T-helper 2 cell treated with Interferon-gamma antibody and Interleukin-4, amounts not matched to agents 100 ng/mL and 5 ng/mL, for 36 hours (primary cell): ENCODE data around the gene SPATS1. TPM values are rescaled to one million over a fixed set of nuclear protein-coding genes. Genes with fewer than 3 reads are reported as not detected.
"Not testable (repeated sequence)": the region's sequence is repeated elsewhere in the genome, so short reads cannot be mapped to it uniquely, and the experiment has no call there.

Source experiments
- intact Hi-C: fragments of 100-400 bp; cut with micrococcal nuclease; formaldehyde crosslinking; loops from one replicate; pipeline ENCODE4 v1.15.1; 2023
- total RNA-seq: library from RNA; stranded (reverse); gene quantifications from 2 replicates; pipeline ENCODE4 v1.2.3, GENCODE V29; 2022

Gene SPATS1
- total RNA-seq, 1 donor from 2014 or later = not detected

DNA sequence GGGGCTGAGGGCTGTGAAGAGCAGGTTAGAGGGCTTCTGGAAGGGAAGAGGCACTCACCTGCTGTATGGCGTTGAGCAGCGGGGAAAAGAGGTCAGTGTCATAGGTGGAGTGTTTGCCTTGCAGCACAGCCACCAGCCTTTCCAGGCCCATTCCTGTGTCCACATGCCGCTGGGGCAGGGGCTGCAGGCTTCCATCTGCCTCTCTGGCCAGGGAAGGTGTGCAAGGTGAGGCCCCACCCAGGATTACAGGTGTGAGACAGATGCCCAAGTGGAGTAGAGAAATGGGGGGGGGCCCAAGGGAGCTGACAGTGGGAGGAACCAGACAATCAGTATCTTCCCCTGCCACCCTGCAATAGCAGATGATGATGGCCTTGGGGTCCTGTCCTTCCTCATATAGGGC lies 32.2 kb upstream of the SPATS1 start:
- intact Hi-C loops = loop anchor here (5.0 kb wide), 1 partner anchor 77 kb away; the partner anchor contains the start of gene CDC5L

DNA sequence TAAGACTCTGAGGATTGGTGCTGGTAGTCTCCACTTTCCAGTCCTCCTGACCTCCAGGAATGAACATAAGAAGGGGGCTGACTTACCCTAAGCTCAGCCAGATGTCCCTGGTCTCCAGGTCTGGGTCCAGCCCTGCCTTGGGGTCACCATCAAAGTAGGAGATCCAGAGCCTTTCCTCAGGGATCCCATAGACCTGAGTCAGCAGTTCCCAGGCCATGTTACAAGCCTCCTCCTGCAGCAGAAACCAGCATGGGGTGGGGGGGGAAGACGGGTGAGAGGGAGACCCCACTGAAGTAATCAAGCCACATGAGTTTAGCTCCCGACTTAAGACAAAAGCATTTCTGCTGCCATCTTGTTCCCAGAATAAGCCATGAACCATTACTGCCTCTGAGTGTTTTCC lies 31.1 kb upstream of the SPATS1 start:
- intact Hi-C loops = loop anchor here (5.0 kb wide), 1 partner anchor 76 kb away; the partner anchor contains the start of gene CDC5L

DNA sequence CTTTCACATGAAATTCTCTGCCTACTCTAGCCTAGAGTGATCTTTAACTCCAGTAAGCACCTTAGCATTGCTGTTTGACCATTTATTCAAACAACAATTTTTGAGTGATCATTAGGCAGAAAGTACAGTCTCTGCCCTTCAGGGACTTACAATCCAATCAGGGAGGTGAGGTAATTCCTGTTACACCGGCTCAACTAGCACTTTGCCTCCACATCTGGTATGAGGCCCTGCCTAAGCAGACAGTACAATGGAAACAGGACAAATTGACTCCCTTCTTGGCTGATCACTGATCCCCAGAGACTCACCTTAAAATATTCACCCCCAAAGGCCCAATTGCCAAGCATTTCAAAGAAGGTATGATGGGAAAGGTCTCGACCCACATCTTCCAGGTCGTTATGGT lies 30.7 kb upstream of the SPATS1 start:
- intact Hi-C loops = loop anchor here (2.0 to 5.0 kb wide), 2 partner anchors 43 to 76 kb away; partner anchors contain the start of gene CDC5L

DNA sequence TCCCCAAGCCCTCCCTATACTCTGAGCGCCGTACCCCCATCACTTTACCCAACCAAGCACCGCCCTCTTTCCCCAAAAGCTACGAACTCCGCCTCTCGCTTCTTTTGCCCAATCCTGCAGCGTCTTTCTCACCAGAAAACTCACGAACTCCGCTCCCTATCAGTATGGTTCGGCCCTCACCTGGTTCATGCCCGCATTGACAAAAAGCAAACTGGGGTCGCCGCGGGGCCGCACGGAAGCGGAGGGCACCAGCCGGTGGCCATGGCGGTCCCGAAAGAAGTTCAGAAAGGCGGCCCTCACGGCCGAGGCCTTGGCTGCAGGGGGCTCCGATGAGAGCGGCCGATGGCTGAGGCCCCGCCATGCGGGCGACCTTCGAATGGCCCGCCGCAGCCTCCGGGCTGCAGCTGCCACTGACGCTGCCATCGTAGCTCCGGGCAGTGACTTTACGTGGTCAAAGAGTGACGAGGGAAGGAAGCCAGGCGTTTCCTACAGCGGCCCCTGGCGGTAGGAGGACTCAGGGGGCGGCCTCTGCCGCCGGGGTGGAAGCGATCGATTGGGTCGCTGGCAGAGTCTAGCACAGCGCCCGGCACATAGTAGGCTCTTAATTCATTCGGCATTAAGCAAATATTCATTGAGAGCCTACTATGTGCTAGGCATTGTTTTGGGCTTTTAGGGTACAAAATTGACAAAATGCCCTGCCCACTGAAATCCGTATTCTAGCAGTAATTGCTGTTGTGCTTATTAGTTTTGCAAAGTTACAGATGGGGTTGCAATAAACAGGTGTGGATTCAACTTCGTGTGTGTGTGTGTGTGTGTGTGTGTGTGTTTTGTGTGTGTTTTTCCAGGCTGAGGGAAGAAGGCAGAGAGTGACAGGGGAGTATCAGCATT lies 29.3 kb upstream of the SPATS1 start, which contains the start of gene AARS2:
TSS of gene AARS2 (minus strand) at position 447 of the 888 bp plus-strand sequence. CDS start at position 423, 24 bp downstream.
- intact Hi-C loops = loop anchor here (2.0 to 5.0 kb wide), 2 partner anchors 44 to 74 kb away; partner anchors contain the start of gene CDC5L

DNA sequence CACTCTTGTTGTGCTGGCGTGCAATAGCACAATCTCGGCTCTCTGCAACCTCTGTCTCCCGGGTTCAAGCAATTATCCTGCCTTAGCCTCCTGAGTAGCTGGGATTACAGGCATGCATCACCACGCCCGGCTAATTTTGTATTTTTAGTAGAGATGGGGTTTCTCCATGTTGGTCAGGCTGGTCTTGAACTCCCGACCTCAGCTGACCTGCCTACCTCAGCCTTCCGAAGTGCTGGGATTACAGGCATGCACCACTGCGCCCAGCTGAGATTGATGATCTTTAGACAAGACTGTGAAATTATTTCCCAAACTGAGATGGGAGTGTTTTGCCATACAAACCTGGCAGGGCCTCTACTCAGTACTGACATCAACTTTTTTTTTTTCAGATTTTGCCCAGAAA lies 27.8 kb upstream of the SPATS1 start:
- intact Hi-C loops = loop anchor here (5.0 kb wide), 1 partner anchor 73 kb away; the partner anchor contains the start of gene CDC5L

DNA sequence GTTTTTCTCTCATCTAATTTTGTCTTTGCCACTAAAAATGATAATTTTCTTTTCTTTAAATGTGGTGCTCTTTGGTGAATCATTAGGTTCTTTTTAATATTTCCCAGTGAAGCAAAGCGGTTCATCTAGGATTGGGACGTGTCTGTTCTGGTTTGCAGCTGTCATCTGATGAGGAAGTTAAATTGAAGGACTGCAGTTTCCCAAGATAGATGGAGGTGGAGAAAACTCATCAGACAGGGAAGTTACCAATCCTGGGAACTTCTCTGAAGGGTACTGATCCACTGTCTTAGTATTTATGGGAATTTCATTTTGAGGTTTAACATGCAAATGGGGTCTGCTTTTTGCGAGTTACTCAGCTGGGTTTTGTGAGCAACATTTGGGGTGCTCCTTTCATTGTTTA lies 26.9 kb upstream of the SPATS1 start:
- intact Hi-C loops = no loop called here

DNA sequence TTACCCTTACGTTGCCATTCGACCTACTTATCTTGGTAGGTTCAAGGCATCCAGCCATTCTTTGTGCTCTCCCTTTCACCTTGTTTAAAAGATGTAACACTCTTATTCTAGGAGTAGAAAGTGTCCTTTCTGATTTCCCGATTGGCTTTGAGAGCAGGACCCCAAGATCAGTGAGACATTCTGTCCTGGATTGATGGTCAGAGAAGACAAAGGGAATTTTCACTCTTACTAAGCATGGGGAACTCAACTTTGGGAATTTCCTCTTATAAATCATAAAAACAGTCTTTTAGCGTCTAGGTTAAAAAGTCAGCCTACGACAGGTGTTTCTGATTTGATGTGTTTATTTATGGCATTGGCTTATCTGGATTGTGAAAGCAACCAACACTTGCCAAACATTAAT lies 26.5 kb upstream of the SPATS1 start:
- intact Hi-C loops = no loop called here

DNA sequence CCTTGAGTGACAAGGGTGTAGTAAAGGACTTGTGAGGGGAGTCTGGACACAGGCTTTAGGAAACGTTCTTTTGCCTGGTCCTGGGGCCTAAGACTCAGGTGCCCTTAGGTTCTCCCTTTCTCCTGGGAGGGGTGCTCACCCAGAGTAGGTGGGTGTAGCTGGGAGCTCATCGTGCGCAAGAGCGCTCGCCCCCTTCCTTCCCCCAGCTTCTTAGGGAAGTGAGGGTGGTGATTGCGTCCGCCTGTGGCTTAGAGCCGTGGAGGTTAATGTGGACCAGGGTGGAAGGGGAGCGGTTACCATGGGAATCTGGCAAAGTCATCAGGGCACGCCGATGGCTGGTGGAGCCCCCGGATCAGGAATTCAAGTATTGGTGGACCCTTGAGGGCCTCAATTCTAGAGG lies 26.0 kb upstream of the SPATS1 start:
- intact Hi-C loops = no loop called here

DNA sequence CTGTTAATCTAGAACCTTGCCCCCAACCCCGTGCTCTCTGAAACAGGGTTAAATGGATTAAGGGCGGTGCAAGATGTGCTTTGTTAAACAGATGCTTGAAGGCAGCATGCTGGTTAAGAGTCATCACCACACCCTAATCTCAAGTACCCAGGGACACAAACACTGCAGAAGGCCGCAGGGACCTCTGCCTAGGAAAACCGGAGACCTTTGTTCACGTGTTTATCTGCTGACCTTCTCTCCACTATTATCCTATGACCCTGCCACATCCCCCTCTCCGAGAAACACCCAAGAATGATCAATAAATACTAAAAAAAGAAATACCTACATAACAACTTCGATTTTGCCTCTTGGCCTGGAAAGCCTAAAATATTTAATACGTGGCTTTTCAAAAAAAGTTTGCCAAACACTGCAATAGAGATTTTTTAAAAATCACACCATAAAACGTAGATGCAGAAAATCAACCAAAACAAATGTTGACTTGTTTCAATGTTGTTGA lies 25.3 kb upstream of the SPATS1 start:
- intact Hi-C loops = not testable (repeated sequence)

DNA sequence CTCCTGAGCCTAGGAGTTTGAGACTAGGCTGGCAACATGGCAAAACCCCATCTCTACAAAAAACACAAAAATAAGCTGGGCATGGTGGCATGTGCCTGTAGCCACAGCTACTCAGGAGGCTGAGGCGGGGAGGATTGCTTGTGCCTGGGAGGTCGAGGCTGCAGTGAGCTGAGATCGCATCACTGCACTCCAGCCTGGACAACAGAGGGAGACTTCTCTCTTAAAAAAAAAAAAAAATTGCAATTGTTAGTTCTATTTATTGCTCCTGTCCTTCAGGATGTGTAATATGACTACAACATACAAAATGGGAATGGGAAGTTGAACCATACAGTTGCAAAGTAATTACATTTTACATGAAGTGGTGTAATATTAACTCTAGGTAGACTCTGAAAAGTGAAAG lies 21.2 kb upstream of the SPATS1 start:
- intact Hi-C loops = no loop called here

DNA sequence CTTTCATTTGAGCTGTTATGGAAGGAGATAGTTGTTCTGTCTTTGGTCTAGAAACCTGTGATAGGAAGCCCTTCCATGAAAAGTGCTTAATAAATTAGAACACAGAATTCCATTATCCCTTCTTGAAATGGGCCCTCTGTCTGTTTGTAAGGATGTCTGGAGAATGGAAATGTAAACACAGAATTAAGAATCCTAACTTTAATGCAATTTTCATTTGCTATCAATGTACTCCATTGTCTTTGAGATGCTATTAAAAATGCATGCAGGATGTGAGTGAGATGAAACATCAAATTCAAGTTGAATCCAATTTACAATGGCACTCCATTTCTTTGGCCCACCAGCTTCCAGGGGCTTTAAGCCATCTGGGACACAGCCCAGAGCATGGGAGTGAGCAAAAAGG lies 15.4 kb upstream of the SPATS1 start:
- intact Hi-C loops = no loop called here

DNA sequence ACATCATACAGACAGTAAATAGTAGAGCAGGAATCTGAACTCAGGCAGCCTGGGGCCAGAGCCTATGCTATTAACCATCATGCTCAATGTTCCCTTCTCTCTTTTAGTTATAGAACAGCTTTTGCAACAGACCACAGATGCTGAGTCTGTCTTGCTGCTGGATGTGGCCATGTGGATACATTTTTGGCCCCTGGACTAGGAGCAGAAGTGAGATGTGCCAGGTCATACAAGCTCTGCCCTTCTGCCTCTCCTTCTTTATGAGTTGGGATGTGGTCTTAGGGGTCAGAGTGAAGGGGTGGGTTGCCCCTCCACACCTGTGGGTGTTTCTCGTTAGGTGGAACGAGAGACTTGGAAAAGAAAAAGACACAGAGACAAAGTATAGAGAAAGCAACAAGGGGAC lies 14.7 kb upstream of the SPATS1 start:
- intact Hi-C loops = no loop called here

DNA sequence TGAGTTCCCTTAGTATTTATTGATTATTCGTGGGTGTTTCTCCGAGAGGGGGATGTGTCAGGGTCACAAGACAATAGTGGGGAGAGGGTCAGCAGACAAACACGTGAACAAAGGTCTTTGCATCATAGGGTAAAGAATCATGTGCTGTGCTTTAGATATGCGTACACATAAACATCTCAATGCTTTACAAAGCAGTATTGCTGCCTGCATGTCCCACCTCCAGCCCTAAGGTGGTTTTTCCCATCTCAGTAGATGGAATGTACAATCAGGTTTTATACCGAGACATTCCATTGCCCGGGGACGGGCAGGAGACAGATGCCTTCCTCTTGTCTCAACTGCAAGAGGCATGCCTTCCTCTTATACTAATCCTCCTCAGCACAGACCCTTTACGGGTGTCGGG lies 14.2 kb upstream of the SPATS1 start:
- intact Hi-C loops = not testable (repeated sequence)

DNA sequence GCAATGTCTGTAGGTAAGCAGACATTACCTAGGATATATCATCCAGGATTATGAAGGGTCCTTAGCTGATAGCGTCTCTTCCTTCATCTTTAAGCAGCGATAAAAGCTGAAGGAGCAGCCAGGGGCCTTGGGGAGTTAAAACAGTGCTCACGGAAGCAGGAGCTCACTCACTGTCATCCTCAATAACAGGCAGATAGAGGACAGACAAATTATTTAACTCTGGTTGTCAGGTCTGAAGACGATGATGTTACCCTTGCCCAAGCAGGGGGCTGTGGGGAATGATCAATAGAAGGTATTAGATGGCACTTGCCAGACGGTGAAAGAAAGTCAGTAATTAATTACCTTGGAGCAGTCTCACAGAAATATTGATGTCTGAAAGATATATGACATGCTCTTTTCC lies 12.6 kb upstream of the SPATS1 start:
- intact Hi-C loops = no loop called here

DNA sequence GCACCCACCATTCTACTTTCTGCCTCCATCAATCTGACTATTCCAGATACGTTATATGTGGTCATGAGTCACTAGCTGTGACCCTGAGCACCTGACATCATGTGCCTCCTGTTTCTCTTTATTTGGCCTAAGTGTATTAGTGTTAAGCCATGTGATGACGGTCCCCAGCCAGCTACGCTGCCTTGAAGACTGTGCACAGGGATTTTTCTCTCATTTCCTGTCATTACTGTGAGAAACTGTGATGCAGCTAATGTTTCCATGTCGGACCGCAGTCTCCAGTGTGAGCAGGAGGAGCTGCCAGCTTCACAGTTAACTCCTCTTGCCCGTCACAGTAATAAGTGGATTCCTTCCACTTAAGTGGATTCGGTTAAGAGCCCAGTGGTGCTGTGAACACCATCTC lies 9.9 kb upstream of the SPATS1 start:
- intact Hi-C loops = no loop called here

DNA sequence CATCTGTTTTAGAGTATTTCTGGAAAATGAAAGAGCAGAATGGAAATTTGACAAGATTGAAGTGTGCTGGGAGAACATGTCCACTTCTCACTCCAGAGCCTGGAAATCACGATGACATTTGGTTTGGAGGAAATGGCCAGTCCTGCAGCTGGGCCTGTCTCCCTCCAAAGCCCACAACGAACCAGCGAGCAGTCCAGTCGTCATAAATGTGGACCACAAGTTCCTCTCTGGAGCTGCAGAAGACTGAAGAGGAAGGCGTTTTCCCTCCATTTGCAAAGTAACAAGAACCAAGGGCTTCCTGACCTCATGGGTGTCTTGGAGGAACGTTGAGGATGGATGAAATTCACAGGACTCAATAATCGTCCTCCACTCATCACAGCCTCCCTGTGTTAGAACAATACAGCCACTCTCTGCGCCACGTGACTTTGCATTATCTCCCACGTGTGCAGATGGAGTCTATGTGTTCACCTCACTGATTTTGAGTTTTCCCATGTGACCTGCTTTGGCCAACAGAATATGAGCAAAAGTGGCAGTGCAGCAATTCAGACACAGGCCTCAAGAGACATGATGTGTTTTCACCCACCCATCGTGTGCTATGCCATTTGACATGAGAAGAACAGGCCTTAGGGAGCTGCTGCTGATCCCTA lies 9.1 kb upstream of the SPATS1 start:
- intact Hi-C loops = no loop called here

DNA sequence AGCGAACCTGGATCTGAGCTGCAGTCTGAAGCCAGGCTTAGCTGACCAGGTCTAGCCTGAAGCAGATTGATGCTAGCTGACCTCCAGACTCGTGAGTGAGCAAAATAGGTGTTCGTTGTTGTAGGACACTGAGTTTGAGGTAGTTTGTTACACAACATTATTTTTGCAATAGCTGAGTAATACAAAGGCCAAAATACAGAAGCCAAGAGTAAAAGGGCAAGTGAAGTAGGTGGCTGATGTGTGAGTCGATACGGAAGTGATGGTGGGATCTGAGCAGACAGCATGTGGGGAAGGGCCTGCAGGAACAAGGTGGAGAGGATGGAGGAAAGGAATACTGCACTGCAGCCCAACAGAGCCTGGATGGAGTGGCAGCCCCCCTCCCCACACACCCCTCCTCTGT lies 8.5 kb upstream of the SPATS1 start:
- intact Hi-C loops = no loop called here

DNA sequence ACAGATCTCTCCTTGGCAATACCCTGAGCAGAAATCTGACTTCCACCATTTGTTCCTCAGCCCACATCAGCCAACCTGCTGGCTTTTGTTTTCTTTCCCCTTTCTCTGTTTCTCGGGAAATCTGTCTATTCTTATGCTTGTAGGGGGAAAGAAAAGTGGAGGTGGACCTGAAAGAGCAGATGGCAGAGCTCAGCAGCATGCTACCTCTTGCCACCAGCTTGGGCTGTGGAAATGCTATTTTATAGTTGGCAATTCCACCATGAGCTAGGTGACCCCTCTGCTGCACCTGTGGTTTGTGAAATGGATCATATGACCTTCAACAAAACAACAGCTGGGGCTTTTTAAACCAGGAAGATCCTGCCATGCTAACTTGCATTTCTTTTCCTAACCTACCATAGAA lies 6.8 kb upstream of the SPATS1 start:
- intact Hi-C loops = loop anchor here (5.0 kb wide), 1 partner anchor 238 kb away; no protein-coding TSS in a partner anchor

DNA sequence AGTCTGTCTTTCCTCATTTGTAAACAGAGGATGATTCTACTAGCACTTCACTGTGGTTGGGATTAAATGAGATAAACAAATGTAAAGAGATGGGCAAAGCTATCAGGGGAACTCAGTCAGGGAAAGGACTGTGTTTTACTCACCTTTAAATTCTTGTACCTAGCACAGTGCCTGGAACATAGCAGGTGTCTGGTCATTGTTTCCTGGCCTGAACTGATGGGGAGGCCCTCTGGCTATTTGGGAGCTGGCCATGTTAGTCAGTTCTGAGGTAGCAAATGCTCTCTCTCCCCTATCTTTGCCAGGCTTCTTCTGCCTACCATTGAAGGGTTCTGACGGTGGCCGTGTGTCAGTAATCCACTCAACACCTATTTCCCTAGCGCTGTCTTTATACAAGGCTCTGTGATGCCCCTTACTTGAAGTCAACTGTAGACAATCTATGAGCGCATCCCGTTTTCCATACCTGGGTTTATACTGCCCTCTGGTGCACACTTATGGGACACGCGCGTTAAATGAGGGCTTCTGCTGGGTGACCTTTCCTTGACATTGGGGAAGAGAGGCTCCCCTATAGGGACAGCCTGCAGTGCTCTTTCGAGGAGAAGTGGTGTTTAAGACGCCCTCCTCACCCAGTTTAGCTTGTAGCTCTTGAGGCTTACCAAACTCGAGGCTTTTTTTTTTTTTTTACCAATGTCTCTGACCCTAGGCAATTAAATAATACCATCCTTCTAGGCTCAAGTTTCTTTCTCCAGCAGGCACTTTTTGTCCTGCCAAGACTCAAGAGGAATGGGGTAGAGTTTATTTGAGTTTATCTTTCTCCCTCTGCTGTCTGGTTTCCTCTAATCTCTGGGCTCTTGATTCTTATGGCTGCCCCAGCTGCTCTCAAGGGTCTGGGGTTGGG lies 4.0 kb upstream of the SPATS1 start:
- intact Hi-C loops = loop anchor here (1.0 to 5.0 kb wide), 4 partner anchors 70 to 241 kb away; no protein-coding TSS in a partner anchor

DNA sequence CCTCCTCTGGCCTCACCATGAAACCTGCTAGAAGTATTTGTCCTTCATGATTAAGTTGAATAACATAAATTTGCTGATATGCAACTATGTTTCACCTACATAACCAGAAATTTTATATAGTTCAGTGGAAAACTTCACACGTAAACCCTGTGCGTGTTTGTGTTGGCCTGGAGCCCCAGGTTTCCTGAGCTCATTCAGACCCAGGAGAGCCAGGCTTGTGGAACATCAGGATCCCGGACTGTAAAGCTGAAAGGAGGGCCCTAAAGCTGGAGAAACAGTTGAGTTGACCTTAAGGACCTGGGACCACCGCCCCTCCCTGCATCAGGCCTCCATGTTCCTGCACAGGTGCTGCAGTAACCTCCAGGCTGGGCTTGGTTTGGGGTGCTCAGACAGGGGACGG lies 3.1 kb upstream of the SPATS1 start:
- intact Hi-C loops = loop anchor here (5.0 kb wide), 1 partner anchor 242 kb away; no protein-coding TSS in a partner anchor
